ENCODE data around the gene SLC6A18.

The SLC6A18 gene

DNA sequence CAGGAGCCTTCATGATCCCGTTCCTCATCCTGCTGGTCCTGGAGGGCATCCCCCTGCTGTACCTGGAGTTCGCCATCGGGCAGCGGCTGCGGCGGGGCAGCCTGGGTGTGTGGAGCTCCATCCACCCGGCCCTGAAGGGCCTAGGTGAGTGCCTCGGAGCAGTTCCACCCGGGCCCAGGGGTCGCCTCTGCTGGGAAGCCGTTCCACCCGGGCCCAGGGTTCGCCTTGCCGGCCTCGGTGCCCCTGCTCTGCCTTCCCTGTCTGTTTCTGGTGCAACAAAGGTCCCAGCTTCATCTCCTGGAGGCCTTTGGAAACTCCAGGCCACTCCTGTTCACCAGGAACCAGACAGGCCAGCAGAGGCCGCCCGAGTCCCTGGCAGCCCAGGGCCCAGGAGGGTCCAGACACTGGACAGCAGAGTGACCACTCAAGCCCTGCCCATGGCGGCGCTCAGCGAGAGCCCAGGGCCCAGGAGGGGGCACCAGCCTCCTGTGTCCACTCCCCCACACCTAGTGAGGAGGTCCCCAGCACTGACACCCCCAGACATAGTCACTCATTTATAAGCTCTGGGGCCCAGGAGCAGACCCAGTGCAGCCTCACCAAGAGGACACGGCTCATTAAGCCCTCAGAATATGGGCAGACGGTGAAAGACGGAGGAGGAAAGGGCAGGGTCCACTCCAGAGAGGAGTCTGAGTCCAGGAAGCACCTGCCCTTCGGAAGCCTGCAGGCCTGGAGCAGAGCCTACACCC lies 16.3 kb upstream of the SLC6A18 start:
- no peak overlapping the region for H3K4me3 ChIP-seq (ENCODE audit: low read length in 2 of 2)
- no peaks in the 10 kb centered on the region for H3K9me3 ChIP-seq (ENCODE audit: control insufficient read depth in 2 of 2, low read length in 2 of 2)
- H3K27ac ChIP-seq (ENCODE audit: low read depth in 2 of 2, low read length in 2 of 2) = no peak overlapping the region
- H3K27me3 ChIP-seq (ENCODE audit: control insufficient read depth in 2 of 2, insufficient read depth in 2 of 2, low read length in 2 of 2) = no peaks in the 10 kb centered on the region
- H3K9ac ChIP-seq (ENCODE audit: low read depth in 1 of 2, low read length in 2 of 2) = no peak overlapping the region
- peaks cover 0 to 14% of the 10 kb centered on the region in 2 donors for H3K4me1 ChIP-seq (ENCODE audit: control insufficient read depth in 2 of 2, insufficient read depth in 2 of 2, low read length in 2 of 2)
- no peaks in the 10 kb centered on the region for H3K36me3 ChIP-seq (ENCODE audit: control insufficient read depth in 2 of 2, insufficient read depth in 2 of 2, low read length in 2 of 2)

DNA sequence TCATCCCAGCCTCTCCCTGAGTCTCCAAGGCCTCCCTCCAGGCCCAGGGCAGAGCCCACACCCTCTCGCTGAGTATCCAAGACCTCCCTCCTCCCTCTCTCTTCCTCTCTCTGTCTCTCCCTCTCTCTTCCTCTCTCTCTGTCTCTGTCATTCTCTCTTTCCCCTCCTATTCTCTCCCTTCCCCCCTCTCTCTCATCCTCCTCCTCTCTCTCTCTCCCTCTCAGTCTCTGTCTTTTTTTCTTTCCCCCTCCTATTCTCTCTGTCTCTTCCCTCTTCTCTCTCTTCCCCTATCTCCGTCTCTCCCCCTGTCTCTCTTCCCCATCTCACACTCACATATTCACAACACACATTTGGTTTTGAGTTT lies 15.7 kb upstream of the SLC6A18 start:
- H3K27ac ChIP-seq (ENCODE audit: low read depth in 2 of 2, low read length in 2 of 2) = no peak overlapping the region
- no peaks in the 10 kb centered on the region for H3K36me3 ChIP-seq (ENCODE audit: control insufficient read depth in 2 of 2, insufficient read depth in 2 of 2, low read length in 2 of 2)
- H3K4me1 ChIP-seq (ENCODE audit: control insufficient read depth in 2 of 2, insufficient read depth in 2 of 2, low read length in 2 of 2) = peaks cover 0 to 14% of the 10 kb centered on the region in 2 donors
- H3K9ac ChIP-seq (ENCODE audit: low read depth in 1 of 2, low read length in 2 of 2) = no peak overlapping the region
- no peaks in the 10 kb centered on the region for H3K9me3 ChIP-seq (ENCODE audit: control insufficient read depth in 2 of 2, low read length in 2 of 2)
- no peaks in the 10 kb centered on the region for H3K27me3 ChIP-seq (ENCODE audit: control insufficient read depth in 2 of 2, insufficient read depth in 2 of 2, low read length in 2 of 2)
- no peak overlapping the region for H3K4me3 ChIP-seq (ENCODE audit: low read length in 2 of 2)

DNA sequence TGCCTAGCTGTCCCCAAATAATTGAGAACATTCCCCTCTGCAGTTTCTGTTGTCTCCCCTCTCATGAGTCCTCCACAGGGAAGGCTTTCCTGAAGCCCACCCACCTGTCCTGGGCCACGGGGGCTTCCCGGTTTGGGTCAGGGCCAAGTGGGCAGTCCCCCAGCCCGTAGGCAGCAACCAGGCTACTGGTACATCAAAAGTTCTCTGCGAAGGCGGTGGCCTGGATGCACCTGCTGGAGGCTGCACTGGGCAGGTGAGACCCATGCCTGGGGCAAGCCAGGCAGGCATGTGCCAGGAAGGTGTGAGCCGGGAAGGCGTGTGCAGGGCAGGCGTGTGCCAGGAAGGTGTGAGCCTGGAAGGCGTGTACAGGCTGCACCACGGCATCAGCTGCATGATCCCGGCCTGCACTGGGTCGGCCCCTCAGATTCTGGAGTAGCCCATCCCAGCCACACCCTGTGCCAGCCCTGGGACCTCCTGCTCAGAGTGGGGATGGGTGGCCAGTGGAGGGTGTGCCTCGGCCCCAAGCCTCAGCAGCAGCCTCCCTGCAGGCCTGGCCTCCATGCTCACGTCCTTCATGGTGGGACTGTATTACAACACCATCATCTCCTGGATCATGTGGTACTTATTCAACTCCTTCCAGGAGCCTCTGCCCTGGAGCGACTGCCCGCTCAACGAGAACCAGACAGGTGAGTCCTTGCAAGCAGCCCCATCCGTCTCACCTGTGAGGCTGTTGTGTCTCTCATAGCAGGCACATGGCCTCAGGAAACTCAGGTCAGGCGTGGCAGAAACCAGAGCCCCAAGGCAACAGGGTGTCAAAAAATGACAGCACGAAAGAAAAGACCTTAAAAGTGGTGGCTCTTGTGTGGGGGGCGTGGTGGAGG lies 15.0 kb upstream of the SLC6A18 start:
- no peak overlapping the region for H3K27ac ChIP-seq (ENCODE audit: low read depth in 2 of 2, low read length in 2 of 2)
- no peaks in the 10 kb centered on the region for H3K36me3 ChIP-seq (ENCODE audit: control insufficient read depth in 2 of 2, insufficient read depth in 2 of 2, low read length in 2 of 2)
- H3K9me3 ChIP-seq (ENCODE audit: control insufficient read depth in 2 of 2, low read length in 2 of 2) = no peaks in the 10 kb centered on the region
- no peaks in the 10 kb centered on the region for H3K27me3 ChIP-seq (ENCODE audit: control insufficient read depth in 2 of 2, insufficient read depth in 2 of 2, low read length in 2 of 2)
- H3K4me3 ChIP-seq (ENCODE audit: low read length in 2 of 2) = no peak overlapping the region
- peaks cover 0 to 8% of the 10 kb centered on the region in 2 donors for H3K4me1 ChIP-seq (ENCODE audit: control insufficient read depth in 2 of 2, insufficient read depth in 2 of 2, low read length in 2 of 2)
- H3K9ac ChIP-seq (ENCODE audit: low read depth in 1 of 2, low read length in 2 of 2) = no peak overlapping the region

DNA sequence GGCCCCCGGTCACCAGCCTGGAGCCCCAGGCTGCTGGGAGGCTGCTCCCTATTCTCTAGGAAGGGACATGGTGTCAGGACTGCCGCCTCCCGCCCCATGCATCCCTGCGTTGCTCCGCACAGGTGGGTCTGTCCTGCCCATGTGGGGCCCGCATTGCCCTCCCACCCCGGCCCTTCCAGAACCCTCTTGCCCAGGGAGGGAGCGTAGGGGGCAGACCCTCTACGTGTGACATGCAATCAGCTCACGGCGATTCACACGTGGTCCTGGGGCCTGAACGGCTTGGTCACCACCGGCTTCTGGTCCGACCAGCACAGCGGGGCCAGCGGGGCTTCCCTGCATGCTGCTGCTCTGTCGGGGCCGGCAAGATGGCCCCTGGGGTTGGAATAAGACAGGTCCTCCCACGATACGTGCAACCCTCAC lies 14.3 kb upstream of the SLC6A18 start:
- H3K27me3 ChIP-seq (ENCODE audit: control insufficient read depth in 2 of 2, insufficient read depth in 2 of 2, low read length in 2 of 2) = no peaks in the 10 kb centered on the region
- peaks cover 0 to 7% of the 10 kb centered on the region in 2 donors for H3K4me1 ChIP-seq (ENCODE audit: control insufficient read depth in 2 of 2, insufficient read depth in 2 of 2, low read length in 2 of 2)
- no peak overlapping the region for H3K4me3 ChIP-seq (ENCODE audit: low read length in 2 of 2)
- H3K27ac ChIP-seq (ENCODE audit: low read depth in 2 of 2, low read length in 2 of 2) = no peak overlapping the region
- no peaks in the 10 kb centered on the region for H3K36me3 ChIP-seq (ENCODE audit: control insufficient read depth in 2 of 2, insufficient read depth in 2 of 2, low read length in 2 of 2)
- no peak overlapping the region for H3K9ac ChIP-seq (ENCODE audit: low read depth in 1 of 2, low read length in 2 of 2)
- peaks cover 0 to 6% of the 10 kb centered on the region in 2 donors for H3K9me3 ChIP-seq (ENCODE audit: control insufficient read depth in 2 of 2, low read length in 2 of 2)

DNA sequence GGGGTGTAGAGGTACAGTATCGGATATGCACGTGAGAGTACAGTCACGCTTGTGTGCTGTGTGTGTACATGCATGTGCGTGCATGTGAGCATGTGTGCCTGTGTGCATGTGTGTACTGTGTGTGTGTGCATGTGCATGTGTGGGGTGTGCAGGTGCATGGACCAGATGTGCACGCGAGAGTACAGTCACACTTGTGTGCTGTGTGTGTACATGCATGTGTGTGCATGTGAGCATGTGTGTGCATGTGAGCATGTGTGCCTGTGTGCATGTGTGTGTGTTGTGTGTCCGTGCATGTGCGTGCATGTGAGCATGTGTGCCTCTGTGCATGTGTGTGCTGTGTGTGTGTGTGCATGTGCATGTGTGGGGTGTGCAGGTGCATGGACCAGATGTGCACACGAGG lies 13.5 kb upstream of the SLC6A18 start:
- Histone ChIP-seq H3K9ac (ENCODE audit: low read depth in 1 of 2, low read length in 2 of 2) (no peak overlapping the region), H3K27me3 (ENCODE audit: control insufficient read depth in 2 of 2, insufficient read depth in 2 of 2, low read length in 2 of 2) (no peaks in the 10 kb centered on the region), H3K36me3 (ENCODE audit: control insufficient read depth in 2 of 2, insufficient read depth in 2 of 2, low read length in 2 of 2) (no peaks in the 10 kb centered on the region), H3K27ac (ENCODE audit: low read depth in 2 of 2, low read length in 2 of 2) (no peak overlapping the region), H3K4me1 (ENCODE audit: control insufficient read depth in 2 of 2, insufficient read depth in 2 of 2, low read length in 2 of 2) (peaks cover 0 to 7% of the 10 kb centered on the region in 2 donors), H3K9me3 (ENCODE audit: control insufficient read depth in 2 of 2, low read length in 2 of 2) (peaks cover 0 to 6% of the 10 kb centered on the region in 2 donors), H3K4me3 (ENCODE audit: low read length in 2 of 2) (no peak overlapping the region)

DNA sequence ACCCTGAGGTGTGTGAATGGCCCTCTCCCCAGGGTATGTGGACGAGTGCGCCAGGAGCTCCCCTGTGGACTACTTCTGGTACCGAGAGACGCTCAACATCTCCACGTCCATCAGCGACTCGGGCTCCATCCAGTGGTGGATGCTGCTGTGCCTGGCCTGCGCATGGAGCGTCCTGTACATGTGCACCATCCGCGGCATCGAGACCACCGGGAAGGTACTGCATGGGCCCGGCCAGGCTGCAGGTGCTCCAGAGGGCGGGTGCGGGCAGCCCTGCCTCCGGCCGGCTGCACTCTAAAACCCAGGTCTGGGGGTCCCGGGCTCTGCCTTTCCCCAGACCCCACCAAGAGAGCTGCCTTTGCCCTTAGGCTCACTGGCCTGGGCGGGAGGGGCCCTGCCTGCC lies 12.9 kb upstream of the SLC6A18 start:
- Histone ChIP-seq H3K9ac (ENCODE audit: low read depth in 1 of 2, low read length in 2 of 2) (no peak overlapping the region), H3K4me3 (ENCODE audit: low read length in 2 of 2) (no peak overlapping the region), H3K27ac (ENCODE audit: low read depth in 2 of 2, low read length in 2 of 2) (no peak overlapping the region), H3K4me1 (ENCODE audit: control insufficient read depth in 2 of 2, insufficient read depth in 2 of 2, low read length in 2 of 2) (peaks cover 0 to 7% of the 10 kb centered on the region in 2 donors), H3K9me3 (ENCODE audit: control insufficient read depth in 2 of 2, low read length in 2 of 2) (peaks cover 0 to 6% of the 10 kb centered on the region in 2 donors), H3K36me3 (ENCODE audit: control insufficient read depth in 2 of 2, insufficient read depth in 2 of 2, low read length in 2 of 2) (no peaks in the 10 kb centered on the region), H3K27me3 (ENCODE audit: control insufficient read depth in 2 of 2, insufficient read depth in 2 of 2, low read length in 2 of 2) (no peaks in the 10 kb centered on the region)

DNA sequence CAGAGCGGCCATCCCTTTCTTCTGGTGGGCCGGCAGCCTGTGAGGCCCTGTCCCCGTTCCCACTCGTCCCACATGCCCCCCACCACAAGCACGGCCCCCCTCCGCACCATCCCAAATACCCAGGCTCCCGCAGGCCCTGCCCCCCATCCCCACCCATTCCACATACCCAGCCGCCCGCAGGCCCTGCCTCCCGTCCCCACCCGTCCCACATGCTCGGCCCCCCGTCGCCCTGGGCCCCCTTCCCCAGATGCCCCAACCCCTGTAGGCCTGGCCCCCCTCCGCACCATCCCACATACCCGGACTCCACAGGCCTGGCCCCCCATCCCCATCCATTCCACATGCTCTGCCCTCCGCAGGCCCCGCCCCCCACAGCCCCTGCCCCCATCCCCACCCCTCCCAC lies 12.3 kb upstream of the SLC6A18 start:
- Histone ChIP-seq H3K9ac (ENCODE audit: low read depth in 1 of 2, low read length in 2 of 2) (no peak overlapping the region), H3K27me3 (ENCODE audit: control insufficient read depth in 2 of 2, insufficient read depth in 2 of 2, low read length in 2 of 2) (no peaks in the 10 kb centered on the region), H3K9me3 (ENCODE audit: control insufficient read depth in 2 of 2, low read length in 2 of 2) (peaks cover 0 to 6% of the 10 kb centered on the region in 2 donors), H3K27ac (ENCODE audit: low read depth in 2 of 2, low read length in 2 of 2) (no peak overlapping the region), H3K36me3 (ENCODE audit: control insufficient read depth in 2 of 2, insufficient read depth in 2 of 2, low read length in 2 of 2) (no peaks in the 10 kb centered on the region), H3K4me1 (ENCODE audit: control insufficient read depth in 2 of 2, insufficient read depth in 2 of 2, low read length in 2 of 2) (peaks cover 0 to 7% of the 10 kb centered on the region in 2 donors), H3K4me3 (ENCODE audit: low read length in 2 of 2) (no peak overlapping the region)

DNA sequence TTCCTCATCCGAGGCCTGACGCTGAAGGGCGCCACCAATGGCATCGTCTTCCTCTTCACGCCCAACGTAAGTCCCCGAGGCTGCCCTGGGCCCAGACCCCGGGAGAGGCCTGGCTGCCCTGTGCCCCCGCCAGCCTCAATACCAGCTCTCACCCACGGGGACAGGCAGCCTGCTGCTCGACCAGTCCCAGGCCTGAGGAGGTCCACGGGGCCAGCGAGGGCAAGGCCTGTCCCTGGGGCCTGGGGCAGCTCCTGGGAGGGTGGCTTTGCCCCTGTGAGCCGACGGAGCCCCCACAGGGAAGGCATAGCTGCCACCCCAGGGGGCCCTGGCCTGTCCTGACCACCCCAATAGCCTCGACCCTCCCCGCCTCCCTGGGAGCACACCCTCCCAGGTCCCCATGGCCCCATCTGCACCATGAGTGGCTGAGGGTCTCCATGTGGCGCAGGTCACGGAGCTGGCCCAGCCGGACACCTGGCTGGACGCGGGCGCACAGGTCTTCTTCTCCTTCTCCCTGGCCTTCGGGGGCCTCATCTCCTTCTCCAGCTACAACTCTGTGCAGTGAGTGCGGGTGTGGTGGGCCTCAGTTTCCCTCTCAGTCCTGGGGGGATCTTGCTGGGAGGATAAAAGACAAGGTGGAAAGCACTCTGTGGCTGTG lies 11.5 kb upstream of the SLC6A18 start:
- peaks cover 0 to 6% of the 10 kb centered on the region in 2 donors for H3K9me3 ChIP-seq (ENCODE audit: control insufficient read depth in 2 of 2, low read length in 2 of 2)
- peaks cover 0 to 7% of the 10 kb centered on the region in 2 donors for H3K4me1 ChIP-seq (ENCODE audit: control insufficient read depth in 2 of 2, insufficient read depth in 2 of 2, low read length in 2 of 2)
- no peaks in the 10 kb centered on the region for H3K27me3 ChIP-seq (ENCODE audit: control insufficient read depth in 2 of 2, insufficient read depth in 2 of 2, low read length in 2 of 2)
- no peak overlapping the region for H3K27ac ChIP-seq (ENCODE audit: low read depth in 2 of 2, low read length in 2 of 2)
- H3K9ac ChIP-seq (ENCODE audit: low read depth in 1 of 2, low read length in 2 of 2) = no peak overlapping the region
- H3K36me3 ChIP-seq (ENCODE audit: control insufficient read depth in 2 of 2, insufficient read depth in 2 of 2, low read length in 2 of 2) = no peaks in the 10 kb centered on the region
- no peak overlapping the region for H3K4me3 ChIP-seq (ENCODE audit: low read length in 2 of 2)

DNA sequence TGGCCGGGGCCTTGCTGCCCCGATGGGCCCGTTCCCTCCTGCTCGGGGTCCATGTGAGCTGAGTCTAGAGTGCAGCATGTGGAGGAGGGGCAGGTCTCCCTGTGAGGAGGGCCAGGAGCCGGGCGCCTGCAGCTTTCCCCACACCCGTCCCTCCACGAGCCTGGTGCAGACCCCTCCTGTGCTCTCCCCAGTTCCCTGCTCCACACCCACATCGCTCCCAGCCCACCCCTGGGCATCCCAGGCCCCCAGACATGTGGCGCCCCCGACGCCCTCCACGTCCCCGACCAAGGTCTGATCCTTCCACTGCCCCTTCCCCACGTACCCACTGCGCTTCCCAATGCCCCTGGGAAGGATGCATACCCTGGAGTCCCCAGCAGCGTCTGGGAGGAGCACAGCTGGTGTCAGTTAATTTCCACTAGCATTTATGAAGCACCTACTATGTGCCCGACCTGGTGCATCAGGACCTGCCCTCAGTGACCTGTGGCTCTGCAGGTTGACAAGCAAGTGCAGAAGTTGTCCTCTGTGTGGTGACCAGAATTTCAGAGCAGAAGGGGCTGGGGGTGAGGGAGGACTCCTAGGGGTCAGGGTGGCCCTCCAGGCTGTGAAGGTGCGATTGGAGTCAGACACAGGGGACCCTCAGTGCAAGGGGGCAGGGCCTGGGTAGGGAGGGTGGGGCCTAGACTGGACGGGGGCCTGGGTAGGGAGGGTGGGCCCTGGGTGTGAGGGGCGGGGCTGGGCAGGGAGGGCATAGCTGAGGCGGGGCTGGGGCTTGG lies 10.8 kb upstream of the SLC6A18 start:
- Histone ChIP-seq H3K9ac (ENCODE audit: low read depth in 1 of 2, low read length in 2 of 2) (no peak overlapping the region), H3K27me3 (ENCODE audit: control insufficient read depth in 2 of 2, insufficient read depth in 2 of 2, low read length in 2 of 2) (no peaks in the 10 kb centered on the region), H3K4me3 (ENCODE audit: low read length in 2 of 2) (no peak overlapping the region), H3K9me3 (ENCODE audit: control insufficient read depth in 2 of 2, low read length in 2 of 2) (peaks cover 0 to 6% of the 10 kb centered on the region in 2 donors), H3K36me3 (ENCODE audit: control insufficient read depth in 2 of 2, insufficient read depth in 2 of 2, low read length in 2 of 2) (no peaks in the 10 kb centered on the region), H3K4me1 (ENCODE audit: control insufficient read depth in 2 of 2, insufficient read depth in 2 of 2, low read length in 2 of 2) (peaks cover 0 to 2% of the 10 kb centered on the region in 2 donors), H3K27ac (ENCODE audit: low read depth in 2 of 2, low read length in 2 of 2) (no peak overlapping the region)
